Retinal pigment epithelial cell (primary cell): ENCODE results near the gene CEMIP2.
A peak's percentile ranks its signal among the peaks of the same experiment; 100 is the strongest.
"Not testable (repeated sequence)": the region's sequence is repeated elsewhere in the genome, so short reads cannot be mapped to it uniquely, and the experiment has no call there.

ENCODE experiments used
- DNase-seq: peaks from one replicate; pipeline ENCODE4 v3.0.0-alpha.2; 2010; ENCODE audit warnings: low read depth
- H3K4me3 ChIP-seq: 2 replicates; pipeline ENCODE4 v1.5.1; 2011; ENCODE audit warnings: mild to moderate bottlenecking, low read length, control low read depth, moderate library complexity
- TF ChIP-seq, protein P1 (sequence below): conservative IDR thresholded peaks from 2 replicates; pipeline ENCODE4 v1.5.1; 2011; ENCODE audit warnings: low read depth, low read length, control low read depth, inconsistent platforms

The CEMIP2 gene

DNA sequence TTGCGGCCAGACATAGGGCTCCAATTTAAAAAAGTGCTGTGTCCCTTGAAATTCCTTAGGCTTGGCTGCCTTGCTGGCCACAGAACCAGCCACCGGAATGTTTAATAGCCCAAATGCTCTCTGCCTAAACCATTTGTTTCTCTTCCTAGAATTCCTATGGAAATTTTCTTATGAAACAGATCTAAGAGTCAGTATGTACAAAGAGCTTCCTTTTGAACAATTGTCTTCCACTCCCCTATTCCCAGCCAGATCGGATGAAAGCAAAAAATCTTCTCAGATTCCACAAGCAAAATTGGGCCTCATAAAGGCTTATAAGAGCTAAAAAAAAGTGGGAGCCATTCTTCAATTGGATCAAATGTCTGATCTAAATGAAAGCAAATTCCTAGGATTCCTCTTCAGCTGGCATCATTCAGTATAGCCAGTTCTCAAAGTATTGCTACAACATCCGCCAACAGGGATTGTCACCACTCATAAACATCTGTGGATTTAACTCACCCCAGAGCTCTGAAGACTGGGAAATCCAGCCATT lies 104.3 kb downstream of the CEMIP2 start:
- TF ChIP-seq, protein P1, sequence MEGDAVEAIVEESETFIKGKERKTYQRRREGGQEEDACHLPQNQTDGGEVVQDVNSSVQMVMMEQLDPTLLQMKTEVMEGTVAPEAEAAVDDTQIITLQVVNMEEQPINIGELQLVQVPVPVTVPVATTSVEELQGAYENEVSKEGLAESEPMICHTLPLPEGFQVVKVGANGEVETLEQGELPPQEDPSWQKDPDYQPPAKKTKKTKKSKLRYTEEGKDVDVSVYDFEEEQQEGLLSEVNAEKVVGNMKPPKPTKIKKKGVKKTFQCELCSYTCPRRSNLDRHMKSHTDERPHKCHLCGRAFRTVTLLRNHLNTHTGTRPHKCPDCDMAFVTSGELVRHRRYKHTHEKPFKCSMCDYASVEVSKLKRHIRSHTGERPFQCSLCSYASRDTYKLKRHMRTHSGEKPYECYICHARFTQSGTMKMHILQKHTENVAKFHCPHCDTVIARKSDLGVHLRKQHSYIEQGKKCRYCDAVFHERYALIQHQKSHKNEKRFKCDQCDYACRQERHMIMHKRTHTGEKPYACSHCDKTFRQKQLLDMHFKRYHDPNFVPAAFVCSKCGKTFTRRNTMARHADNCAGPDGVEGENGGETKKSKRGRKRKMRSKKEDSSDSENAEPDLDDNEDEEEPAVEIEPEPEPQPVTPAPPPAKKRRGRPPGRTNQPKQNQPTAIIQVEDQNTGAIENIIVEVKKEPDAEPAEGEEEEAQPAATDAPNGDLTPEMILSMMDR: no peak
- peak; percentile 52 for DNase-seq
- no peak overlapping the region for H3K4me3 ChIP-seq

DNA sequence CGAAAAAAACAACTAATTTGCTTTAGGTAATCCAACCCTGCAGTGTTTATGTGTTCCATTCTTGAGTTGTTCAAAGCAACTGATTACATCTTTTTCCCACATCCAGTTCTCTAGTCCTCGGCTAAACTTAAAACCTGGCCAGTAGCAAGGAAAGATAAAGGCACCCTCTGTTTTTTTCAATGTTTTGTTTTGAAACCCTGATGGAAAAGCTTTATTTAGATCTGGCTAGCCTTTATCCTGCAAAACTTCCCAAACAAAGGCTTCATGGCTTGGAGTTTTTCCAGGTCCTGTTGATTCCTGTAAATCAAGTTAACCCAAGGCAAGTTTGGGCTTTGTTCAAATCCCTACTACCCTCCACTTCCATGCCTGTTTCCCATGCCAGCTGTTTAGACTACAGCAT lies 105.1 kb downstream of the CEMIP2 start:
- no peak overlapping the region for H3K4me3 ChIP-seq
- no peak for DNase-seq
- TF ChIP-seq, protein P1: no peak

DNA sequence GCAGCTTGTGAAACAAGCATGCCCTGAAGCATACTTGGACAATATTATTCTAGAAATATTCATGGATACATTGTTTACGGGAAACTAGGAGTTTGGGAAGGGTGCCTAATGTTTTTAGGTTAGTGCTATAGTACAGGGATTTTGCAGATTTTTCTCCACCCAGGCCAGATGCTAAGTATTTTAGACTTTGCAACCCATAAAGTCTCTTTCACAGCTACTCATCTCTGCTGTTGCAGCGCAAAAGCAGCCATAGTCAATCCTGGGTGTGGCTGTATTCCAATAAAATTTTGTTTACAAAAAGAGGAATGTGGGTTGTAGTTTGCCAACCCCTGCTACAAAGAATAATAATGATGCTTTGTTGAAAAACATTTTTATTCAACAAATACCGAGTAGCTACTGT lies 106.2 kb downstream of the CEMIP2 start:
- H3K4me3 ChIP-seq: no peak overlapping the region
- TF ChIP-seq, protein P1: no peak

DNA sequence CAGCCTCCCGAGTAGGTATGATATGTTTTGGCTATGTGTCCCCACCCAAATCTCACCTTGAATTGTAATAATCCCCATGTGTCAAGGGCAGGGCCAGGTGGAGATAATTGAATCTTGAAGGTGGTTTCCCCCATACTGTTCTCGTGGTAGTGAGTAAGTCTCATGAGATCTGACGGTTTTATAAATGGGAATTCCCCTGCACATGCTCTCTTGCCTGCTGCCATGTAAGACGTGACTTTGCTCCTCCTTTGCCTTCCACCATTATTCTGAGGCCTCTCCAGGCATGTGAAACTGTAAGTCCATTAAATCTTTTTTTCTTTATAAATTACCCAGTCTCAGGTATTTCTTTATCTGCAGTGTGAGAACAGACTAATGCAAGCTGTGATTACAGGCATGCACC lies 111.0 kb downstream of the CEMIP2 start:
- DNase-seq: not testable (repeated sequence)

More for the DNA sequence above, 106.2 kb downstream of the CEMIP2 start:
- DNase-seq: no peak

DNA sequence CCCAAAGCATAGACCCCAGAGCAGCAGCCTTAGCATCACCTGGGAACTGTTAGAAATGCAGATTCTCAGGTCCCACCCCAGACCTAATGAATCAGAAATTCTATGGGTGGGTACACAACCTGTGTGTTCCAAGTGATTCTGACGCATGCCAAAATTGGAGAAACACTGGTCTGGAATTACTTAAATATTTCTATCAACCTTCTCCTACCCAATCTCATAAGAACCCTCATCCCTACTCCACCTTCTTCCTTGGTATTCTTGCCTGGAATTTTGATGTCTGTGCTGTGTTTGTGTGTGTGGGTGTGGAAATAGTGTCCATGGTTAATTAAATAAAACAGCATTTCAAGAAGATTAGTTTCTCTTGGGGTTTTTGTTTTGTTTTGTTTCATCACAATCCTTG lies 111.8 kb downstream of the CEMIP2 start:
- no peak for DNase-seq
- TF ChIP-seq, protein P1: no peak
- no peak overlapping the region for H3K4me3 ChIP-seq

More for the DNA sequence above, 111.0 kb downstream of the CEMIP2 start:
- not testable (repeated sequence) for H3K4me3 ChIP-seq

DNA sequence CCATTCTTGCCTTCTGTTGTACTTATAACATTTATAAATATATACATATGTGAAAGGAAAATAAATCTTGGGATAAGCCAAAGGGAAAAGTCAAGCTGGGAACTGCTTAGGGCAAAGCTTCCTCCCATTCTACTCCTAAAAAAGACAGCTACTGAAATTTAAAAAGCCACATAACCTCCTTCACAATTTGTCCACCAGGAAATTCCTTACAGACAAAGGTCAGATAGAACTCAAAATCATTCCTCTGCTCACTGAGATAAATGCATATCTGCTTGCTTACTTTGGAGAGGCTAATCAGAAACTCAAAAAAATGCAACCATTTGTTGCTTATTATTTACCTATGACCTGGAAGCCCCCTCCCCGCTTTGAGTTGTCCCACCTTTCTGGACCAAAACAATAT lies 112.5 kb downstream of the CEMIP2 start:
- no peak overlapping the region for H3K4me3 ChIP-seq
- TF ChIP-seq, protein P1: no peak
- no peak for DNase-seq

DNA sequence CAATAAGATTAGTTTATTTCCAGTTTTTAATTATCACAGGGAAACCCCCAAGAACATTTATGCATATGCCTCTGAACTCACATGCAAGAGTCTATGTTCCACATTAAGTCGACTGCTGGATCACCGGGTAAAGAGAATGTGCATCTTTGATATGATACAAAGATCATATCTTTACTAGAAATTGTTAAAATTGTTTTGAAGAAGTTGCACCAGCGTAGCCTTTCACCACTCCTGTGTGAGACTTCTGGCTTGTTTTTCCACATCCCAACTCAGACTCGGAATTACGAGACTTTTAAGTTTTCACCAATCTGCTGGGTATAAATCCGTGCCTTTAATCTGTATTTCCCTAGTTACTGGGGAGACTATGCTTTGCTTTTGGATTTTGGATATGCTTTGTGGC lies 113.2 kb downstream of the CEMIP2 start:
- DNase-seq: no peak
- H3K4me3 ChIP-seq: no peak overlapping the region
- TF ChIP-seq, protein P1: no peak

DNA sequence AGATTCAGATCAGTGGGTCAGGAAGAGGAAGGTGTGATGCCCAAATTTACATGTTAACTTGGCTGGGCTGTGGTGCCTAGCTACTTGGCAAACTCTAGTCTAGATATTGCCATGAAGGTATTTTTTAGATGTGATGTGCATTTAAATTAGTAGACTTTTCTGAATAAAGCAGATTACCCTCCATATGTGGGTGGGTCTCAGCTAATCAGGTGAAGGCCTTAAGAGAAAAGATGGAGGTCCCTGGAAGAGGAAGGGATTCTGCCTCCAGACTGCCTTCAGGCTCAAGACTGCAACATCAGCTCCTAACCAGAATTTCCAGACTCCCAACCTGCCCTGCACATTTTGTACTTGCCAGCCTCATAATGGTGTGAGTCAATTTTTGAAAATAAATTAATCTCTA lies 115.8 kb downstream of the CEMIP2 start:
- TF ChIP-seq, protein P1: no peak
- H3K4me3 ChIP-seq: no peak overlapping the region
- no peak for DNase-seq
